Islet of Langerhans (tissue), 1 donor: ENCODE measurements around the gene LRRC17.
A peak's percentile ranks its signal among the peaks of the same experiment; 100 is the strongest.

ENCODE experiments used
- FAIRE-seq: peaks from one replicate; lab custom pipeline; 2011; peaks lifted over from hg19 to GRCh38; lab: Jason Lieb, UNC

The LRRC17 gene

GRCh38 chr7:102912742-102913141 lies at the start of gene LRRC17:
Gene LRRC17 (plus strand): TSS chr7:102913000. CDS start chr7:102933914, 20,914 bp downstream.
- FAIRE-seq, result no peak

GRCh38 chr7:102864958-102865357 lies 47.8 kb upstream of the LRRC17 start:
- FAIRE-seq, result no peak

GRCh38 chr7:102866535-102867215 lies 46.1 kb upstream of the LRRC17 start:
- FAIRE-seq, result no peak

- FAIRE-seq, result no peak
Measured at GRCh38 chr7:102869195-102869594, 43.6 kb upstream of the LRRC17 start.

- no peak for FAIRE-seq
Measured at GRCh38 chr7:102872460-102872859, 40.3 kb upstream of the LRRC17 start.

GRCh38 chr7:102873470-102874165 lies 39.2 kb upstream of the LRRC17 start:
- no peak for FAIRE-seq

- FAIRE-seq, result no peak
Measured at GRCh38 chr7:102874166-102874829, 38.5 kb upstream of the LRRC17 start.

GRCh38 chr7:102874966-102875365 lies 37.8 kb upstream of the LRRC17 start:
- FAIRE-seq, result no peak

- FAIRE-seq, result no peak
Measured at GRCh38 chr7:102875700-102876295, 37.0 kb upstream of the LRRC17 start.

- peak; percentile 69 for FAIRE-seq
Measured at GRCh38 chr7:102883098-102883860, 29.5 kb upstream of the LRRC17 start.

GRCh38 chr7:102888561-102889233 lies 24.1 kb upstream of the LRRC17 start:
- no peak for FAIRE-seq

GRCh38 chr7:102889851-102890250 lies 22.9 kb upstream of the LRRC17 start:
- FAIRE-seq, result no peak

GRCh38 chr7:102890292-102890970 lies 22.4 kb upstream of the LRRC17 start:
- FAIRE-seq, result no peak

- FAIRE-seq, result no peak
Measured at GRCh38 chr7:102890971-102891692, 21.7 kb upstream of the LRRC17 start.

- FAIRE-seq, result no peak
Measured at GRCh38 chr7:102891693-102892261, 21.0 kb upstream of the LRRC17 start.

GRCh38 chr7:102892631-102893278 lies 20.0 kb upstream of the LRRC17 start:
- FAIRE-seq, result no peak

- FAIRE-seq, result no peak
Measured at GRCh38 chr7:102895602-102896001, 17.2 kb upstream of the LRRC17 start.

GRCh38 chr7:102896585-102896984 lies 16.2 kb upstream of the LRRC17 start:
- FAIRE-seq, result no peak

- no peak for FAIRE-seq
Measured at GRCh38 chr7:102897211-102897631, 15.6 kb upstream of the LRRC17 start.
